NCI-H2107 treated with DMSO at 0.1 percent for 48 hours (cell line): Measurements from ENCODE around the gene TRPM4.
"Not testable (repeated sequence)": the region's sequence is repeated elsewhere in the genome, so short reads cannot be mapped to it uniquely, and the experiment has no call there.

ENCODE experiments used
- DNase-seq: peaks from one replicate; lab custom pipeline; 2025; ENCODE audit not compliant: unreplicated experiment; lab: John Stamatoyannopoulos, UW

TRPM4 gene

DNA sequence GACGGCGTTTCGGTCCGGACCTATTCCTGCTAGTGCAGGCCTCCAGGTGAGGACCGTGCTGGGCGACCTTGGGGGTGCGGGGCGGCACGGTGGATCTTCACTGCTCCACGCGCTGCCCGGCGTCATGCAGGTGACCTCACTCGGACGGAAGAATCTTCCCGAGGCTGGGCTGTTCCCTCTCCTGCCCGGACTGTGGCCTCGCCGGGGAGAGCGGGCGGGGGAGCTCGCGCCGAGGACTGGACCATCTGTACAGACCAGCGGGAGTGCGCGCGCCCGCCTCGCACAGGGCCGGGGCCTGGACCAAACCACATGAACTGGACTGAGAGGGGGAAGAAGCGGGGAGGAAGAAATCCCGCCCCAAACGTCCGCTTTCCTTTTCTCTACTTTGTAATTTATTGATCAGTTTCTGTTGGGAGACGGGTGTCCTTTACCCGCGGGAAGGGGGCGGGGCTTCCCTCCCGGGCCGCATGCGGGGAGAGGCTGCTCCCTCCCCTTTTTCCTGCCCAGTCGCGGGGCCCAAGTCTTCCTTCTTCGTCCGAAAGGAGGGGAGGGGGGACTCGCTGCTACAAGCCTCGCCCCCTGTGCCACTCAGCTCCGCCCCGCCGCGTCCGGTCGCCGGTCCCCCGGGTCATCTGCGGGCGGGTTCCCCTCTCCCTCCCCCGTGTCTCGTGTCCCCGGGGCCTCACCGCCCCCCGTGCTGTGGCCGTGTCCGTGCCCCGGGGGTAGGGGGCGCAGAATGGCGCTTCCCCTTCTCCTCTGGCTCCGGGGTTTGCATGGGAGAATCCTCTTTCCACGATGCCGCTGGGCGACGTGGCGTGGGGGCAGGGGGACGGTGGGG, 7.3 kb upstream of the TRPM4 start:
- DNase-seq, result peak; percentile 15

DNA sequence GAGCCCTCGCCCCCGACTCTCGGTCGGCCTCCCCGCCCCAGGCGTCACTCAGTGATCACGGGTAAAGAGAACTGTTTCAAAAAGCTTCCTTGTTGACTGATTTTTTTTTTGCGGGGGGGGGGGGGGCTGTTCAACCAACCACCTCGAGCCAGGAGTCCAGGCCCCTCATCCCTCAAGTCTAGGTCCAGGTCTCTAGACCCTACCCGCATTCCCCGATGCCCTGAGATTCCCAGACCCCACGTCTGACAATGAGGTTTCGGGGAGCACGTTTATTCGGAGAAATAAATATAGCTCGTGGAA, 6.7 kb upstream of the TRPM4 start:
- no peak for DNase-seq

DNA sequence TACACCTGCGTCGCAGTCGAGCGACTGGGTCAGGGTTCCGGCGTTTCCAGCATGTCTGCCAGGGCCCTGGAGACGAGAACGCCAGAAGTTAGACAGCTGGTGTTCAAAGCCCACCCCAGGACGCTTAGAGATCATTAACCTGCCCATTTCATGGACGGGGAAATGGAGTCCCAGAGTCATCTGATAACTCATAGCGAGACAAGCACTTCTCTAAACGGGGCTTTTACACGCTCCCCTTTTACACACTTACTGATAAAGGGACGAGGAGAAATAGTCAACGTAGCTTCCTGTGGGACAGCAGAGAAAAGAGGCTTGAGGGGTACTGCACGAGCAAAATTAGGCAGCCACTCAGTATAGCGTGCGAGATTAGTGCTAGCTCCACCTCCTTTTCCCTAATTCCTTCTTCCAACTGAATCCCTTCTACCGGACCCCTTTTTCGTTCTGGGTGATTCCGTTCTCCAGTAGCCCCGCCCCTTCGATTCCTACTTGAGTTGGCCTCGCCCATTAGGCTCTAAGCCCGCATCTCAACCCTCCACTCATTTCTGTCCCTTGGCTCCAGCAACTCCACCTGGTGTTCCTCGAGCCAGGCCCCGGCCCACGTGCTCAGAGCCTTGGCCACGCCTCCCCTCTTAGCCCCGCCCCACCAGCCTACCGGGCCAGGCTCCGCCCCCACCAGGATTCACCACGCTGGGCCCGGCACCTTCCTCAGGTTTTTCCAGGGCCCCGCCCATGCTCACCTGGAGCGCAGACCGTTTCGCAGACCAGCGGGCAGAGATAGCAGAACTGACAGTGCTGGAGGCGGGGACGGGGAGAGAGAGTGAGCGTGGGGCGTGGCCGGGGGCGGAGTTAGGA, 6.1 kb upstream of the TRPM4 start:
- peak; percentile 46 for DNase-seq

- DNase-seq, result no peak
These were observed 5.5 kb upstream of the TRPM4 start for GRCh38 chr19:49152119-49152550.

DNA sequence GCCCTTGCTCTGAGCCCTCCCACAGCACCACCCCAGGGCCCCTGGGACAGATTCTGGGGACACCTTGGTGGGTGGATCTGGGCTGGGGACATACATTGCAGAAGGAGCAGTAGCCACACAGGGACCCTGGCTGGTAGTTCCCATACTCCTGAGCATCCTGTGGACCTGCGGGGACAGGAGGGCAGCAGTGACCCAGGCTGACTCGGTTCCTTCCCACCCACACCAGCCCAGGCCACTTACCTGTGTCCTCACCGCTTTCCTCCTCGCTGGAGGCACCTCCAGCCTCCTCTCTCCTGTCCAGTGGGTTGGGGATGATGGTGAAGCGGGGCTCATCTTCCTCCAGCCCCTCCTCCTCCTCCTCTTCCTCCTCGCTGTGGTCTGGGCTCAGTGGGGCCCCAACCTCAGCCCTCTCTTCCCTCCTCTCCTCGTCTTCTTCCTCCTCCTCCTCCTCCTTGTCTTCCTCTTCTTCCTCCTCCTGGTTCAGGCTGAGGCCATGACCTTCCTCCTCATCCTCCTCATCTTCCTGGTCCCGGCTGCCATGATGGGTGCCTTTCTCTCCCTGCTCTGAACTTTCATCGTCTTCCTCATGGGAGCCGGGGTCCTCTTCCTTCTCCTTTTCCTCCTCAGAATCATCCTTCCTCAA, 4.3 kb upstream of the TRPM4 start:
- no peak for DNase-seq

DNA sequence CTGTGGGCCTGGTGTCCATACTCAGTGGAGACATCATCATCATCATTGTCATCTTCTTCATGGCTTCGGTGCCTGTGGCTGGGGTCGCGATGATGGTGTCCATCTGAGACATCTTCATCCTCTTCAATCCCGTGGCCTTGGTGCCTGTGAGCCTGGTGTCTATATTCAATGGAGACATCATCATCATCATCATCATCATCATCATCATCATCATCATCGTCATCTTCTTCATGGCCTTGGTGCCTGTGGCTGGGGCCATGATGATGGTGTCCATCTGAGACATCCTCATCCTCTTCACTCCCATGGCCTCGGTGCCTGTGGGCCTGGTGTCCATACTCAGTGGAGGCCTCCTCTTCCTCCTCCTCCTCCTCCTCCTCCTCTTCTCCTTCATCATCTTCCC, 3.3 kb upstream of the TRPM4 start:
- no peak for DNase-seq

- no peak for DNase-seq
These were observed 2.4 kb upstream of the TRPM4 start, which contains the start of gene HRC for GRCh38 chr19:49155005-49155819. Gene HRC, minus strand, starts transcription at chr19:49155396. Its CDS starts 159 bp downstream, at chr19:49155237.

DNA sequence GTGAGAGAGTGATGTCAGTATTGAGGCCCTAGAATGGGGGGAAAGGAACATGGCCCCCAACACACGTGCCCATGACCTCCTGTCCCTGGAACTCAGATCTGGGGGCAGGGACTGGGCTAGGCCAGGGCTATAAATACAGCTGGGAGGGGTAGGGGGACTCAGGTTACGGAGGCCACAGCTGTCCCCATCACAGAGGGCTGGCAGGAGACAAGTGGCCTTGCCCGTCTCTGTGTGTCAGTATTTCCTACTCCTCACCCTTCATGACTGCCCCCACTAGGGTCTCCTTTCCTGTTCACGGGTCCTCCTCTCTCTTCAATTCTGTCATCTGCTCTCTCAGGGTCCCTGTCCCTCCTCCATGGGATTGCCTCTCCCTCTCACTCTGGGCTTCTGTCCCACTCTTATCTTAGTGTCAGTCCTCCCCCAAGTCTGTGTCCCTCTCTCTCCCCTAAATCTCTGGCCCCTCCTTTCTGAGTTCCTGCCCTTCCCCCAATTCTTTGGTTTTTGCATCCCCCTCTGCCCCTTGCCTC, 1.7 kb upstream of the TRPM4 start:
- DNase-seq, result no peak

GRCh38 chr19:49160450-49161189, 3.0 kb downstream of the TRPM4 start:
- no peak for DNase-seq

GRCh38 chr19:49161987-49162386, 4.4 kb downstream of the TRPM4 start:
- DNase-seq, result no peak

DNA sequence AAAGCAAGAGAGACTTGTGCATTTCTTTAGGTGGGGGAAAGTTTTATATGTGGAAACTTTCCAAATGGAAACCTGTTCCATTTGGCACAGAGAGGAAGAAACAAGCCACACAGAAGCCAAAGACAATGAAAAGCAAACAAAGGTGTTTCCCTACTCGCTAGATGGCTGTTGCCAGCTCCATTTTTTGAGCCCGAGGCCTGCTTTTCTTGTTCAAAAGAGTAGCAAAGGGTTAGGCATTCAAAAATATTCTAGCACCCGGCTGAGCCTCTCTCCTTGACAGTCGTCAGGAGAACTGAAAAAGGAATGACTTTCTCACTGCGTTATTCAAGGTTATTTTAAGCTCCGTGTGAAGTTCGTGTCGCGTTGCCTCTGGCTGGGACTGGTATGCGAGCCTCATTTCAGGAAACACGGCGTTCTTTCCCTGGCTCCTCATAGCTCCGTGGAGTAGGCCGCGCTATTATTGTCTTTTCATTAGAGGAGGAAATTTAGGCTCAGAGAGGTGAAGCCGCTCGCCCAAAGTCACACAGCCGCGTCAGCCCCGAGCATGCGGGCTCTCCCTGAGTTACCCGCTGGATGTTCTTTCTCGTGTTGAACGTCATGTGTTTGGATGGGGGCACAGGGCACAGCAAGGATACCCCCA, 7.6 kb downstream of the TRPM4 start:
- no peak for DNase-seq

DNA sequence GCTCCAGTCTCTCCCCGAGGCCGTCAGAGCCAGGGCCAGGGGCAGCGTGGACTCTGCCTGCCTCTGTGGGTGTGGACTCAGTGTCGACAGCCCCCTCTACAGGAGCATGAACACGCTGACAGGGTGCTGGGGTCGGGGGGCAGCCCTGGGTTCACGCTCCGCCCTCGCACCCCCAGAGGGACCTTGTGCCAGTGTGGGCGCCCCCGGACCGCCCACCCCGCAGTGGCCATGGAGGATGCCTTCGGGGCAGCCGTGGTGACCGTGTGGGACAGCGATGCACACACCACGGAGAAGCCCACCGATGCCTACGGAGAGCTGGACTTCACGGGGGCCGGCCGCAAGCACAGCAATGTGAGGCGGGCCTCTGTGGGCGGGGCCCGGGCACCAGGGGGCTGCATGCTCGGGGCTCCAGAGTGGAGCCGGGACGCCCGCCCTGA, 8.3 kb downstream of the TRPM4 start:
- DNase-seq, result no peak

DNA sequence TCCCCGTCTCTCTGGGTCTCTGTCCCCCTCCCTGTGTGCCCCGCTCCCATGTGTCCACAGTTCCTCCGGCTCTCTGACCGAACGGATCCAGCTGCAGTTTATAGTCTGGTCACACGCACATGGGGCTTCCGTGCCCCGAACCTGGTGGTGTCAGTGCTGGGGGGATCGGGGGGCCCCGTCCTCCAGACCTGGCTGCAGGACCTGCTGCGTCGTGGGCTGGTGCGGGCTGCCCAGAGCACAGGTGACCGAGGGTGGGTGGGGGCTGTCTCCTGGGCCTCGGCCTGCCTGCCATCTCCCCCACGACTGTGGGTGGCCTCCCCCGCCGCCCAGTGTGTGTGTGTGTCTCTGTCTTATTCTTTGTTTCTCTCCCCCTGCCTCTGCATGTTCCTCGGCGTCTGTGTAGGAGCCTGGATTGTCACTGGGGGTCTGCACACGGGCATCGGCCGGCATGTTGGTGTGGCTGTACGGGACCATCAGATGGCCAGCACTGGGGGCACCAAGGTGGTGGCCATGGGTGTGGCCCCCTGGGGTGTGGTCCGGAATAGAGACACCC, 10.3 kb downstream of the TRPM4 start:
- no peak for DNase-seq

GRCh38 chr19:49168421-49168820, 10.8 kb downstream of the TRPM4 start:
- DNase-seq, result no peak

GRCh38 chr19:49173198-49173597, 15.6 kb downstream of the TRPM4 start:
- DNase-seq, result no peak

DNA sequence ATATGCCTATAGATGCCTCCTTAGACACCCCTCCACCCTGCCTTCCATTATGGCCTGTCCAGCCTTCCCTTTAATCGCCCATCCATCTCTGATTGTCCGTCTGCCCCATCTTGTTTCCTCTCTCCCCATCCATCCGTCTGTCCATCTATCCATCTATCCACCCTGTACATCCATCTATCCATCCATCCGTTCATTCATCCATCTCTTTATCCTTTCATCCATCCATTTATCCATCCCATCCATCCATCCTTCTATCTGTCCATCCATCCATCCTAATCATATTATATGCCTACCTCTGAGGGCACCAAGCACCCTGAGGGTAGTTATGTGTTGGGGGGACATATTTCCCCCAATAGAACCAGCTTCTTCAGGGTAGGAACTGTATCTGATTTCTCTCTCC, 23.1 kb downstream of the TRPM4 start:
- DNase-seq, result no peak

DNA sequence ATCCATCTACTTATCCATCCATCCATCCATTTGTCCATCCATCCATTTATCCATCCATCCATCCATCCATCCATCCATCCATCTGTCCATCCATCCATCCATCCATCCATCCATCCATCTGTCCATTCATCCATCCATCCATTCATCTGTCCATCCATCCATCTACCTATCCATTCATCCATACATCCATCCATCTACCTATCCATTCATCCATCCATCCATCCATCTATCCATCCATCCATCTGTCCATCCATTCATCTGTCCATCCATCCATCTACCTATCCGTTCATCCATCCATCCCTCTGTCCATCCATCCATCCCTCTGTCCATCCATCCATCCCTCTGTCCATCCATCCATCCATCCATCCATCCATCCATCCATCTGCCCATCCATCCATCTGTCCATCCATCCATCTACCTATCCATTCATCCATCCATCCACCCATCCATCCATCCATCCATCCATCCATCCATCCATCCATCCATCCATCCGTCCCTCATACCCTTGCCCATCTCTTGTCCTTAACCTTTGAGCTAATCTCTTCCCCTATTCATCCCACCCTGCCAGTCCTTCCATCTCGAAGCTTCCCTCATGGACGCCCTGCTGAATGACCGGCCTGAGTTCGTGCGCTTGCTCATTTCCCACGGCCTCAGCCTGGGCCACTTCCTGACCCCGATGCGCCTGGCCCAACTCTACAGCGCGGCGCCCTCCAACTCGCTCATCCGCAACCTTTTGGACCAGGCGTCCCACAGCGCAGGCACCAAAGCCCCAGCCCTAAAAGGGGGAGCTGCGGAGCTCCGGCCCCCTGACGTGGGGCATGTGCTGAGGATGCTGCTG, 24.6 kb downstream of the TRPM4 start:
- DNase-seq, result not testable (repeated sequence)

DNA sequence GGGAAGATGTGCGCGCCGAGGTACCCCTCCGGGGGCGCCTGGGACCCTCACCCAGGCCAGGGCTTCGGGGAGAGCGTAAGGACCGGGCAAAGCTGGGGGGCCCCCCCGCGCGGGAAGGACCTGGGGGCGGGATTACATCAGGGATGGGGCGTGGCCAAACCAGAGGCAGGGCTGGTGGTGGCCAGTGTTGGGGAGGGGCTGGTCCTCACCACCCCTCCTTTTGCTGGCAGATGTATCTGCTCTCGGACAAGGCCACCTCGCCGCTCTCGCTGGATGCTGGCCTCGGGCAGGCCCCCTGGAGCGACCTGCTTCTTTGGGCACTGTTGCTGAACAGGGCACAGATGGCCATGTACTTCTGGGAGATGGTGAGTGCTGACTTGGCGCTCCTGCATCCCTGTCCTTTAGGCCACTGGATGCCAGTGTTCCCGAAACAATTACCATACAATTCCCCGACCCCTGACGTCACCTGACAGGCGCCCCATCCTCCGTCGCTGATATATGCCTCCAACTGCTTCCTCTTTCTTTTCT, 25.3 kb downstream of the TRPM4 start:
- DNase-seq, result no peak
